Mucosa of descending colon (tissue), 3 donors: Measurements from ENCODE around the gene UBE2U. TPM values are rescaled to one million over a fixed set of nuclear protein-coding genes. Genes with fewer than 3 reads are reported as not detected.
"Not testable (repeated sequence)": the region's sequence is repeated elsewhere in the genome, so short reads cannot be mapped to it uniquely, and the experiment has no call there.

Experiments
- ATAC-seq: fragments of 200-7000 bp; cut with Tn5 transposase; one replicate; pipeline ENCODE4 v1.9.1; 2020; ENCODE audit warnings: mild to moderate bottlenecking, moderate library complexity
- DNase-seq, 3 donors: peaks; one replicate each; pipeline ENCODE4 v3.0.0-alpha.2; 2020
- H3K36me3 ChIP-seq: fragments of 200-600 bp; one replicate; pipeline ENCODE4 v1.8.0; 2021; ENCODE audit warnings: low read depth, mild to moderate bottlenecking
- H3K4me1 ChIP-seq: fragments of 200-600 bp; one replicate; pipeline ENCODE4 v1.8.0; 2021; ENCODE audit warnings: low read depth, mild to moderate bottlenecking
- H3K4me3 ChIP-seq: fragments of 200-600 bp; one replicate; pipeline ENCODE4 v1.8.0; 2021; ENCODE audit warnings: mild to moderate bottlenecking
- H3K9me3 ChIP-seq: fragments of 200-600 bp; one replicate; pipeline ENCODE4 v1.8.0; 2021; ENCODE audit warnings: mild to moderate bottlenecking
- CTCF ChIP-seq: fragments of 200-600 bp; IDR thresholded peaks from one replicate; pipeline ENCODE4 v1.8.0; 2022; ENCODE audit warnings: antibody characterized with exemption, mild to moderate bottlenecking
- intact Hi-C, 2 donors: fragments of 100-400 bp; cut with DNase I in 1 of 2; cut with micrococcal nuclease in 1 of 2; formaldehyde crosslinking; loops; one replicate each; pipeline versions ENCODE4 v1.11.0 to v1.11.1; 2022; cut with DNase I, micrococcal nuclease
- total RNA-seq, 3 donors: library from RNA; stranded (reverse); fragmentation: NEBNext Ultra II Directional in 2 of 3; extraction: Animal tissue kit (Norgen Biotek cat#: 25700) in 2 of 3; gene quantifications; one replicate each; pipeline versions ENCODE4 v1.2.1 to v1.2.4, GENCODE V29; 2021 to 2023
- donor health status: DM: no; HTN: no; CAD: no; lungs with moderate emphysema.
- donor health status: DM: no; HTN: no; CAD: no.
- donor health status: DM: no; HTN: yes; CAD: no.

UBE2U gene
- total RNA-seq, 3 donors from 2014 or later: not detected

- ATAC-seq: no peak
- intact Hi-C loops: loop anchor here in 1 of 2 donors (10.0 kb wide), 1 partner anchor 62 kb away; no protein-coding TSS in a partner anchor
These were observed 33.1 kb downstream of the UBE2U start for GRCh38 chr1:64236541-64236954.

GRCh38 chr1:64239519-64239918 lies 36.1 kb downstream of the UBE2U start:
- not testable (repeated sequence) for H3K4me3 ChIP-seq

More at GRCh38 chr1:64236541-64236954, 33.1 kb downstream of the UBE2U start:
- TF ChIP-seq CTCF: no peak
- no peak for DNase-seq
- Histone ChIP-seq H3K4me1 (no peaks in the 10 kb centered on the region), H3K4me3 (no peak overlapping the region), H3K9me3 (no peaks in the 10 kb centered on the region), H3K36me3 (no peaks in the 10 kb centered on the region)

GRCh38 chr1:64240206-64240605 lies 36.8 kb downstream of the UBE2U start:
- Histone ChIP-seq H3K4me3 (no peak overlapping the region), H3K4me1 (no peaks in the 10 kb centered on the region), H3K36me3 (no peaks in the 10 kb centered on the region), H3K9me3 (no peaks in the 10 kb centered on the region)
- no peak for TF ChIP-seq CTCF
- intact Hi-C loops: loop anchor here (10.0 kb wide), 2 partner anchors 565 to 625 kb away; no protein-coding TSS in a partner anchor
- DNase-seq (no peak), ATAC-seq (no peak)

More at GRCh38 chr1:64239519-64239918, 36.1 kb downstream of the UBE2U start:
- intact Hi-C loops: loop anchor here in 1 of 2 donors (10.0 kb wide), 1 partner anchor 65 kb away; no protein-coding TSS in a partner anchor
- not testable (repeated sequence) for ATAC-seq, H3K36me3 ChIP-seq, H3K9me3 ChIP-seq, H3K4me1 ChIP-seq, DNase-seq

GRCh38 chr1:64241069-64241468 lies 37.6 kb downstream of the UBE2U start:
- Histone ChIP-seq H3K4me1 (no peaks in the 10 kb centered on the region), H3K4me3 (no peak overlapping the region), H3K36me3 (no peaks in the 10 kb centered on the region), H3K9me3 (no peaks in the 10 kb centered on the region)
- intact Hi-C loops: loop anchor here (10.0 kb wide), 2 partner anchors 566 to 626 kb away; no protein-coding TSS in a partner anchor
- no peak for ATAC-seq
- DNase-seq: no peak
- TF ChIP-seq CTCF: no peak

- intact Hi-C loops: loop anchor here (10.0 kb wide), 2 partner anchors 568 to 628 kb away; no protein-coding TSS in a partner anchor
- ATAC-seq (no peak), DNase-seq (no peak)
These were observed 39.7 kb downstream of the UBE2U start for GRCh38 chr1:64242895-64243756.

More at GRCh38 chr1:64242895-64243756, 39.7 kb downstream of the UBE2U start:
- H3K4me3 ChIP-seq: no peak overlapping the region
- no peaks in the 10 kb centered on the region for H3K36me3 ChIP-seq
- no peak for TF ChIP-seq CTCF
- no peaks in the 10 kb centered on the region for H3K4me1 ChIP-seq
- H3K9me3 ChIP-seq: no peaks in the 10 kb centered on the region
